HG03457 (cell line): ENCODE data around the gene DRD5.

Experiments
- ATAC-seq: cut with Tn5 transposase; IDR thresholded peaks from one replicate; pipeline ENCODE4 v1.9.1; 2021; ENCODE audit warnings: moderate number of reproducible peaks; ENCODE audit not compliant: unreplicated experiment

Gene DRD5

GRCh38 chr4:9812501-9813340, 31.3 kb downstream of the DRD5 start:
- ATAC-seq = peak; percentile 93

DNA sequence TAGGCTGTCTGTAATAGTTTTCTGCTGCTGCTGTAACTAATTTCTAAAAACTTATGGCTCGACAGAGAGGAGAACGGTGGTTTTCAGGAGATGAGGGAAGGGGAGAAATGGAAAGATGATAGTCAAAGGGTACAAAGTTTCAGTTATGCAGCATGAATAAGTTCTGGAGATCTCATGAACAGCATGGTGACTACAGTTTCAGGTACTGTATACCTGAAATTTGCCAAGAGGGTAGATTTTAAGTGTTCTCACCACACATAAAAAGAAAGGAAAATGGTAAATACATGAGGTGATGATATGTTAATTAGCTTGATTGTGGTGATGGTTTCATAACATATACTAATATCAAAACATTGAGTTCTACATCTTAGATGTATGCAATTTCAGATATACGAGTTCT, 34.9 kb downstream of the DRD5 start:
- ATAC-seq = no peak

DNA sequence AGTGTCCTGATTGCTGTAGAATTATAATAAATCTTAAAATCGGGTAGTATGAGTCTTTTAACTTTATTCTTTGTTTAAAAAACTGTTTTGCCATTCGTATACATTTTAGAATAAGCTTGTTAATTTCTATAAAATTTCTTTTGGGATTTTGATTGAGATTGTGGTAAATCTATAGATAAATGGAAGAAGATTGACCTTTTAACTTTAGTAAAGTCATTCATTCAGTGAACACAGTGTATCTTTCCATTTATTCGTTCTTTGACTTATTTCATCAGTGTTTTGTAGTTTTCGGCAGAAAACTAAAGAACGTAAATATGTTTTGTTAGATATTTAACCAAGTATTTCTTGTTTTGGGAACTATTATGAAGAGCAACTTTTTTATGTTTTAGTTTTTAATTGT, 38.9 kb downstream of the DRD5 start:
- no peak for ATAC-seq

DNA sequence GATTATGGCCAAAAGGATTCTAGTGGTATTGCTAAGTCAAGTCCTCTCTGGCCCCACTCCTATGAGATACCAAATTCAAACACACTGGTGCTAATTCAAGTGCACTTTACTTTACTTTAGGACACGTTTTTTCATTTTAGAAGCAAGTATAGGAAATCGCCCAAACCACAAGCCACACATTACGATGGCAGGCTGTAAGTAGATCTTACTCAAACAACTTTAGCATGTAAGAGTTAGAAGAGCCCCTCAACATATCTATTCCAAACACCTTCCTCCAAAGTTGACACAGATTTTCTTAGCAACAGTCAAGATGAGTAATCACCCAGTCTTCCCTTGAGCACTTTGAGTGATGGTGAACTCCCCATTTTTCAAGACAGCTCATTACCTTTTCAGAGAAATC, 43.6 kb downstream of the DRD5 start:
- ATAC-seq = no peak

DNA sequence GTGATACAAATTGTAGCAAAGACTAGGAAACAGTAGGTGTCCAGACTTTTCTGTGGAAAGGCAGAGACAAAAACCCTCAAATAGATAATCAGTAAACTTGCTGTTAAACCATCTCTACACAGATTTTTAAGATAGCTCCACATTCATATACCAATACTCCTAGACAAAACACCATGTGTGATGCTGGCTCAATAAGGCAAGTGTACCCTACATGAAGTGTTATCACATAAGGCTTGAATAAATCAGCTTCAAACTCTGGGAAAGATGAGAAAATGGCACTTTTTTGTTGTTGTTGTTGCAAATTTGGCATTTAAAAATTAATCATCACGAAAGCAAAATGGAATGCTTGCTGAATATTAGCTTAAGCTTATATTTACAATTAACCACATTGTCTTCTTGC, 45.1 kb downstream of the DRD5 start:
- ATAC-seq = no peak

DNA sequence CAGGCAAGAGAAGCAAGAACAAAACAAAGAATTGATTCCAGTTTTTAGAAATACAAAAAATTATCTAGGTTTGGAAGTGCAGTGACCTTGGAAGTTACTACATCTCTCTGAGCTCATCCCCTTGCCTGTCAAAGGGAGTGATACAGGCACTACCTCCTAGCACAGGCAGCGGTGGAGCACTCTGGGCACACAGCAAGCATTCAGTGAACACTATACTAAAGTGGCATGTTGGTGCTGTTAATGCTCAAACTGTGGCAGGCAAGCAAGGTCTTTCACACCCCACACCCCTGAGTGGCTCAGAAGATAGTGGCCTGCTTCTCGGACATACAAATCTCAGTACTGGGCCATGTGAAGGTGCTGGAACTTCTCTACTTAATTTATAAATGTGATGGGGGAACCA, 51.2 kb downstream of the DRD5 start:
- ATAC-seq = no peak

DNA sequence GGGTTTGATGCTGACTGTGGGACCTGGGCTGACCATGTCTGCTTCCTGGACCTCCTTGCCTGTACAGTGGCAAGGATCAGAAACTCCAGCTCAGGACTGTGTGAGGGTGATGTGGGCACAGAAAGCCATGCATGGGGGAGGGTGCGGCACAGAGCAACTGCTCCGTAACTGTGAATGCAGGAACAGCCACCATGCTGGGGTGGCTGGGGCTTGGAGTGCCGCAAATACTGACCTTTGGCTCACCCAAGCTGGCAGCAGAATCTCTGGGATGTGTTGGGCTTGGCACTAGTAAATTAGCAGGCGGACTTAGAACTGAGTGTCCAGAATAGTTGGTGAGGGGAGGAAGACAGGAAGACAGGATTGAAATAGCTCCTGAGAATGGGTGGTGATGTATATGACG, 52.0 kb downstream of the DRD5 start:
- no peak for ATAC-seq
